Right atrium auricular region (tissue), 2 donors: ENCODE measurements around the gene GALNT16. TPM values are rescaled to one million over a fixed set of nuclear protein-coding genes. Genes with fewer than 3 reads are reported as not detected.

ENCODE experiments used
- DNase-seq: peaks from one replicate; pipeline ENCODE4 v3.0.0-alpha.2; 2019; ENCODE audit warnings: low spot score
- H3K27ac ChIP-seq, 2 donors: fragments of 200-600 bp; sonication (generic); 1 replicate in 1 of 2; 2 replicates in 1 of 2; pipeline ENCODE4 v1.5.1; 2016 to 2019
- H3K27me3 ChIP-seq, 2 donors: fragments of 200-600 bp; sonication (generic); one replicate each; pipeline versions ENCODE4 v1.5.1 to v1.6.0; 2017 to 2019
- H3K36me3 ChIP-seq: fragments of 200-600 bp; sonication (generic); one replicate; pipeline ENCODE4 v1.5.1; 2016
- H3K4me1 ChIP-seq, 2 donors: fragments of 200-600 bp; sonication (generic); one replicate each; pipeline versions ENCODE4 v1.5.1 to v1.6.0; 2017 to 2019
- H3K4me3 ChIP-seq, 2 donors: fragments of 200-600 bp; sonication (generic); 1 replicate in 1 of 2; 2 replicates in 1 of 2; pipeline ENCODE4 v1.5.1; 2017 to 2019; ENCODE audit warnings: mild to moderate bottlenecking in 1 of 2, moderate library complexity in 1 of 2
- H3K9me3 ChIP-seq, 2 donors: fragments of 200-600 bp; sonication (generic); one replicate each; pipeline ENCODE4 v1.5.1; 2019
- total RNA-seq, 2 donors: library from RNA; depleted of rRNA; stranded (reverse); fragments of >200 nt; gene quantifications; one replicate each; pipeline ENCODE4 v1.1.0, GENCODE V29; 2016
- TF ChIP-seq, protein P1 (sequence below), 2 donors: fragments of 200-600 bp; sonication (generic); IDR thresholded peaks; one replicate each; pipeline ENCODE4 v1.5.1; 2019; ENCODE audit warnings: antibody characterized with exemption in 2 of 2

The GALNT16 gene
- total RNA-seq, 2 donors from 2014 or later: 17.9 to 56.8 TPM

DNA sequence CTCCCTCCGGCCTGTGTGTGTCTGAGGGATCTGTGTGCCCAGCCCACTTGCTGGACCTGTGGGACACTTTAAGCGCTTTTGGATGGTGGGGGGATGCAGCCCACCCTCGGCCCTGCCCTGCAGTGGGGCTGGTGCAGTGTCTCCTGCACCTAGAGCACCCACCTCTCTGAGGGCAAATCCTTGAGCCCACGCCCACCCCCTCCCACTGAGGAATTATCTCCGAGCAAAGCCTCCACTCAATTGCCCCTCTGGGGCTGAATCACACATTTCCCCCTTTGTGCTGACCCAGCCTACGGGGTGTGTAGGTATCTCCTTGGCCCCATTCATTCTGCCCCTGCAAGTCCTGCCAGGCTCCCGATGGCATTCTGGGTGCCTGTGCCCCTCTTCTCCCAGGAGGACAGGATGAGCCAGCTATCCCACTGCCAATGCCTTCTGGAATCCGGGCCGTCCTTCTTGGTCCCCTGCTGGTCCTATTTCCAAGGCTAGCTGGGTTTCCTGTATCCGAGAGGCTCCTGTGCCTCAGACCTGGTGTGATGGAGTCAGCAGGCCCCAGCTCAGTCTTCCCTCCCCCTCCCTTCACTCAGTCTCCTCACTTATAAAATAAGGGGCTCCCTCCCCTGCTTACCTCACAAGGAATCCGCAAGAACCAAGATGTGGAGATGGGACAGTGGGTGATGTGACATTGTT lies 89.3 kb downstream of the GALNT16 start:
- no peaks in the 10 kb centered on the region for H3K27me3 ChIP-seq
- H3K36me3 ChIP-seq: peaks cover 5% of the 10 kb centered on the region
- no peaks in the 10 kb centered on the region for H3K9me3 ChIP-seq
- H3K4me1 ChIP-seq: no peaks in the 10 kb centered on the region
- no peak for DNase-seq
- TF ChIP-seq, protein P1, sequence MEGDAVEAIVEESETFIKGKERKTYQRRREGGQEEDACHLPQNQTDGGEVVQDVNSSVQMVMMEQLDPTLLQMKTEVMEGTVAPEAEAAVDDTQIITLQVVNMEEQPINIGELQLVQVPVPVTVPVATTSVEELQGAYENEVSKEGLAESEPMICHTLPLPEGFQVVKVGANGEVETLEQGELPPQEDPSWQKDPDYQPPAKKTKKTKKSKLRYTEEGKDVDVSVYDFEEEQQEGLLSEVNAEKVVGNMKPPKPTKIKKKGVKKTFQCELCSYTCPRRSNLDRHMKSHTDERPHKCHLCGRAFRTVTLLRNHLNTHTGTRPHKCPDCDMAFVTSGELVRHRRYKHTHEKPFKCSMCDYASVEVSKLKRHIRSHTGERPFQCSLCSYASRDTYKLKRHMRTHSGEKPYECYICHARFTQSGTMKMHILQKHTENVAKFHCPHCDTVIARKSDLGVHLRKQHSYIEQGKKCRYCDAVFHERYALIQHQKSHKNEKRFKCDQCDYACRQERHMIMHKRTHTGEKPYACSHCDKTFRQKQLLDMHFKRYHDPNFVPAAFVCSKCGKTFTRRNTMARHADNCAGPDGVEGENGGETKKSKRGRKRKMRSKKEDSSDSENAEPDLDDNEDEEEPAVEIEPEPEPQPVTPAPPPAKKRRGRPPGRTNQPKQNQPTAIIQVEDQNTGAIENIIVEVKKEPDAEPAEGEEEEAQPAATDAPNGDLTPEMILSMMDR (IDR thresholded peaks at IDR 0.05): no peak
- H3K4me3 ChIP-seq: no peak overlapping the region
- H3K27ac ChIP-seq: no peak overlapping the region

DNA sequence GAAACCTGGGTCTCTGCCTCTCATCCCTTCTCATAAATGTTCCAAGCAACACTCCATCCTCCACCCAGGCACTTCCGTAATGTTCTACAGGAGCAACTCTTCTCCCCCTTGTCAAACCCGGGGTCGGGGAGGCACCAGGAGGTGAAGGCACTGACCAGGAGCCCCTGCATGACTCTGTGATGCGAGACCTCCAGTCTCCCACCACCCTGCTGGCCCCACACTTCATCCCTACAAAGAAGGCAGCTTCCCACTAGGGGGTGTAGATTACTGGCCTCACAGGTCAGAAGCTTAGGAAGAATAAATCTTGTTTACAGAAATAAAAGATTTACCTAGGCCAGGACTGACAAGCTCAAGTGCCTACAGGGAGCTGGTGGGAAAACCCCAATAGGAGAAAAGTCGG lies 90.9 kb downstream of the GALNT16 start:
- TF ChIP-seq, protein P1 (IDR thresholded peaks at IDR 0.05): no peak
- Histone ChIP-seq H3K9me3 (no peaks in the 10 kb centered on the region), H3K27me3 (no peaks in the 10 kb centered on the region), H3K4me1 (peaks cover 0 to 10% of the 10 kb centered on the region in 2 donors), H3K4me3 (no peak overlapping the region), H3K36me3 (peaks cover 5% of the 10 kb centered on the region), H3K27ac (no peak overlapping the region)
- DNase-seq: no peak

DNA sequence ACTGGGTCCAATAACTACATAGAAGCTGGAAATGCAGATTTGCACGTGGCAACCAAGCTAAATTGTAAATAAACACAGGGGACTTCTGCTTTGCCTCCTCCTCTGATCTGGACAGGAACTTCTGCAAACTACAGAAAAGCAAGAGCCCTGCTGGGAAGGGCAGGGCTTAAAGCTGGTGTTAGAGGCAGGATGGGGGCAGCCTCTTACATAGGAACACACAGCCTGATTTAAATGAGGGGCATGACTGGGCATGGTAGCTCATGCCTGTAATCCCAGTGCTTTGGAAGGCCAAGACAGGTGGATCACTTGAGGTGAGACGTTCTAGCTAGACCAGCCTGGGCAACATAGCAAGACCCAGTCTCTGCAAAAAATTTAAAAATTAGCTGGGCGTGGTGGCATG lies 91.4 kb downstream of the GALNT16 start:
- H3K27ac ChIP-seq: no peak overlapping the region
- no peaks in the 10 kb centered on the region for H3K9me3 ChIP-seq
- H3K36me3 ChIP-seq: peaks cover 5% of the 10 kb centered on the region
- no peaks in the 10 kb centered on the region for H3K27me3 ChIP-seq
- no peak for DNase-seq
- H3K4me1 ChIP-seq: peaks cover 0 to 15% of the 10 kb centered on the region in 2 donors
- TF ChIP-seq, protein P1 (IDR thresholded peaks at IDR 0.05): no peak
- no peak overlapping the region for H3K4me3 ChIP-seq

DNA sequence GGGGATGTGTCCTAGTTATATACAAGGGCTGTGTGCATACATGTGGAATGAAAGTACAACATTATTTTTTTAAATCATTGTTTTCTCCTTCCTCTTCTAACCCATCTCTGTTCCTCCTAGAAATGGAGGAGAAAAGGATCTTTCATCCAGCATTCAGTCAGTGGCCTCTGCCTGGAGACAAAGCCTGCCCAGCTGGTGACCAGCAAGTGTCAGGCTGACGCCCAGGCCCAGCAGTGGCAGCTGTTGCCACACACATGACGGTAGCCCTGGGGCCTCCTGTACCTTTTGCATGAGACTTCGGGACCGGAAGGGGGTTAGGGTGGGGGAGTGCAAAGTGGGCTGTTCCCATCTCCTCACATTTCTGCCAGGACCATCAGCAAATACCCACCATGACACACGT lies 92.0 kb downstream of the GALNT16 start:
- Histone ChIP-seq H3K9me3 (no peaks in the 10 kb centered on the region), H3K27ac (no peak overlapping the region), H3K27me3 (no peaks in the 10 kb centered on the region), H3K4me1 (peaks cover 0 to 16% of the 10 kb centered on the region in 2 donors), H3K36me3 (peaks cover 5% of the 10 kb centered on the region), H3K4me3 (no peak overlapping the region)
- TF ChIP-seq, protein P1 (IDR thresholded peaks at IDR 0.05): no peak
- no peak for DNase-seq

DNA sequence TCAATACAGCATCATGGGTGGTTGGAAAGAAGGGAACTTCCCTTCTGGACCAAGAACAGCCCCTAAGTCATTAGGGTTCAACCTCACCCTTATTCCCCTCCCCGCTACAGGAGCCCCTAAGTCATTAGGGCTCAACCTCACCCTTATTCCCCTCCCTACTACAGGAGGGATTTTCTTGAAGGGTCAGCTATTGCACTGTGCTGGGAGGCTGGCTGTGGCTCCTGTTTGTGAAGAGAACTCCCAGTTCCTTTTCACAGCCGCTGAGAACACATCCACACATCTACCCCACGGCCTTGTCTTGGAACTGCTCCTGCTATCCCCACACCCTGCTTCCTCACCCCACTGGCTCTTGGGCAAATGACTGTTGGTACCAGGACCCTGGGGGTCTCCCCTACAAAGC lies 93.2 kb downstream of the GALNT16 start:
- H3K36me3 ChIP-seq: no peaks in the 10 kb centered on the region
- no peak for DNase-seq
- no peaks in the 10 kb centered on the region for H3K27me3 ChIP-seq
- no peak overlapping the region for H3K4me3 ChIP-seq
- H3K4me1 ChIP-seq: peaks cover 0 to 16% of the 10 kb centered on the region in 2 donors
- TF ChIP-seq, protein P1 (IDR thresholded peaks at IDR 0.05): no peak
- no peaks in the 10 kb centered on the region for H3K9me3 ChIP-seq
- H3K27ac ChIP-seq: no peak overlapping the region
